Measurements from ENCODE around the gene NEDD9.

The NEDD9 gene

GRCh38 chr6:11232193-11232769 is at the start of gene NEDD9:
Gene NEDD9, minus strand, starts transcription at chr6:11232668. Its CDS starts 153 bp downstream, at chr6:11232515.
- DNase-seq = peak; percentile 96

- no peak for DNase-seq
These were observed 49.8 kb upstream of the NEDD9 start for GRCh38 chr6:11282245-11282644.

- DNase-seq = no peak
These were observed 47.9 kb upstream of the NEDD9 start for GRCh38 chr6:11280394-11280793.

- no peak for DNase-seq
These were observed 46.8 kb upstream of the NEDD9 start for GRCh38 chr6:11279284-11279689.

- DNase-seq = no peak
These were observed 45.7 kb upstream of the NEDD9 start for GRCh38 chr6:11278207-11278559.

- DNase-seq = no peak
These were observed 45.1 kb upstream of the NEDD9 start for GRCh38 chr6:11277275-11278206.

- no peak for DNase-seq
These were observed 44.4 kb upstream of the NEDD9 start for GRCh38 chr6:11276911-11277274.

- DNase-seq = no peak
These were observed 43.8 kb upstream of the NEDD9 start for GRCh38 chr6:11276228-11276627.

GRCh38 chr6:11275598-11275997 is 43.1 kb upstream of the NEDD9 start:
- no peak for DNase-seq

- no peak for DNase-seq
These were observed 41.1 kb upstream of the NEDD9 start for GRCh38 chr6:11273406-11274065.

GRCh38 chr6:11272491-11273192 is 40.2 kb upstream of the NEDD9 start:
- no peak for DNase-seq

GRCh38 chr6:11271228-11272020 is 39.0 kb upstream of the NEDD9 start:
- no peak for DNase-seq

GRCh38 chr6:11270030-11271027 is 37.9 kb upstream of the NEDD9 start:
- DNase-seq = no peak

GRCh38 chr6:11268978-11269377 is 36.5 kb upstream of the NEDD9 start:
- DNase-seq = no peak

GRCh38 chr6:11266926-11267325 is 34.5 kb upstream of the NEDD9 start:
- no peak for DNase-seq

- DNase-seq = no peak
These were observed 33.5 kb upstream of the NEDD9 start for GRCh38 chr6:11265932-11266331.

GRCh38 chr6:11264100-11264499 is 31.6 kb upstream of the NEDD9 start:
- no peak for DNase-seq

- DNase-seq = no peak
These were observed 30.9 kb upstream of the NEDD9 start for GRCh38 chr6:11263291-11263775.

GRCh38 chr6:11262242-11262641 is 29.8 kb upstream of the NEDD9 start:
- no peak for DNase-seq

- no peak for DNase-seq
These were observed 28.0 kb upstream of the NEDD9 start for GRCh38 chr6:11260249-11261038.

Measured in NK-92 treated with Interleukin-12 subunit alpha and Interleukin-12 subunit beta, amount 100 ng/mL, for 24 hours (cell line).